NCI-H524 (cell line): Measurements from ENCODE around the gene OTUD6A.

Experiments
- DNase-seq, 2 experiments: peaks; one replicate each; lab custom pipeline; 2025; lab: John Stamatoyannopoulos, UW

Gene OTUD6A

DNA sequence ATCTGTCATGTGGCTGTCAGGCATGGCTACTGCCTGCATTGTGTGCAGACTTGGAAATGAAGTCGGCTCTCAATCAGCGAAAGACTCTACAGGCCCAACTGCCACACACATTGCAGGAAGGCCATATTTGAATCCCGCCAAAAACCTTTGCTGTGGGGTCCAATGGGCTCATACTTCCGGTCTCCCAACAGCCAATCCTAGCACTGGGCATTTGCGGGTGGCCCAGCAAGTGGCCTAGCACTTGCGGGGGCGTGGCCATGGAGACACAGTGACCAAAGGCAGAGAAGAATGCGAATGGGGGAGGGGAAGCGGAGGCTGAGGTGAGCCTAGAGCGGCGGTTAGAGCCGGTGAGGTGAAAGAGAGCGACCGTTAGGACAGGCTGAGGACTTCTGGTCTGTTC lies at the start of gene OTUD6A:
Gene OTUD6A (plus strand): TSS at position 382 of the 400 bp plus-strand sequence. CDS start 68 bp downstream, outside the sequence.
- DNase-seq = no peak

DNA sequence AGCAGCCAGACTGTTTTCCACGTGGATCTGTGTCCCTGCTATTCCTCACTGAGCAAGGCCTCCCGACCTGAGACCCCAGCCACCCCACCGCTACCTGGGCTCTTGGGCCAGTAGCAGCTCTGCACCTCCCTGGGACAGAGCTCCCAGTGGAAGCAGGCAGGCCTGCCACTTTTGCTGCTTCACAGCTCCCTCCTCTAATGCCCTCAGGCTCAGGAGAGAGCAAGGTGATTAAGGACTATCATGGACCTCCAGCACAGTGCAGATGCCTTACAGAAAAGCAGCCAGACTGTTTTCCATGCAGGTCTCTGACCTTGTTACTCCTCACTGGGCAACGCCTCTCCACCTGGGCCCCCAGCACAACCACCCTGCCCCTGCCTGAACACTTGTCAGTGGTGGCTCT lies 49.5 kb upstream of the OTUD6A start:
- DNase-seq = no peak

DNA sequence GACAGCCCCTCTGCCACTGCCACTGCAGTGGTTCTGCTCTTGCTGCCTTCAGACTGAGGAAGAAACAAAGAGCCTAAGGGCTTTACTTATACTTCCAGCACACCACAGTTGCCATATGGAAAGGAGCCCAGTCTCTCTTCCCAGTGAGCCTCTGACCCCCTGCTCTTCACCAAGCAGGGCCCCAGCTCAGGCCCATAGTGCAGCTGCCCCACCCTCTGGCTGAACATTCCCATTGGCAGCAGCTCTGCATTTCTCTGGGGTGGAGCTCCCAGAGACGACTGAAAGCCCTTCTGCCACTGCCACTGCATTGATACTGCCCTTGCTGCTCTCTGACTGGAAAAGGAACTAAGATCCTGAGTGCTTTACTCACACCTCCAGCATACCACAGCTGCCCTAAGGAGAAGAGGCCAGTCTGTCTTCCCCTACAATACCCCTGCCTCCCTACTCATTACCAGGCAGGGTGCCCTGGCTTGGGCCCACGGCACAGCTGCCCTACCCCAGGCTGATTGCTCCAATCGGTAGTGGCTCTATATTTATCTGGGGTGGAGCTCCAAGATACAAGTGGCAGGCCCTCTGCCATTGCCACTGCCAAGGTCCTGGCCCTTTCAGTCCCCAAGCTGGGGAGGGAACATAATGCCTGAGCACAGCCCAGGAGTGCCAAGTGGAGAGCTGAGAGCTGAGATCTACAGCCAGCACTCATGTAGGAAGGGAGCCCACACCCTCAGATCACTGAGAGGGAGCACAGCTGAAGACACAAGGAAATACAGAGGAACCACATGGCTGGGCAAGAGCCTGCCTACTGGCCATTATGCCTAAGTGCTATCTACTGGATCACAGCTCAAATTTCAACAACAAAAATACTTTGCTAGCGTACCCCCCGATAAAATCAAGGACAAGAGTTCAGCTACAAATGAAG lies 48.5 kb upstream of the OTUD6A start:
- peak; percentile 24 to 62 for DNase-seq

- DNase-seq = no peak
These were observed 45.7 kb upstream of the OTUD6A start for GRCh38 chrX:70016513-70016912.

DNA sequence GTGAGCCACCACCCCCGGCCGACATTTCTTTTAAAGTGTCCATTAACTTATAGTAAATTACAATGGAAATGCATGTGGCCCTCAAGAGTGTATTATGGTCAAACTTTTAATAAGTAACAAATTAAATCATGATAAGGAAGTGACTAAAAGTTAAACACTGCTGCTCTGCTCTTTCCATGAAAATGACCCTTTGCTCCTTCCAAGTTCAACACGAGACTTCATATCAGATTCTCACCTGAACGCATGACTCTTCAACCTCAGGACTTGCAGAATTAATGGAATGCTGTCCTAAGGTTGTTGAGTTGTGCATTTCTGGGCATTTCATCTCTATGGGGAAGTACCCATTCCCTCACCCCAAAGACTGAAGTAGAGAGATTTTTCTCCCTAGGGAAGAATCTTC lies 39.6 kb upstream of the OTUD6A start:
- DNase-seq = no peak

DNA sequence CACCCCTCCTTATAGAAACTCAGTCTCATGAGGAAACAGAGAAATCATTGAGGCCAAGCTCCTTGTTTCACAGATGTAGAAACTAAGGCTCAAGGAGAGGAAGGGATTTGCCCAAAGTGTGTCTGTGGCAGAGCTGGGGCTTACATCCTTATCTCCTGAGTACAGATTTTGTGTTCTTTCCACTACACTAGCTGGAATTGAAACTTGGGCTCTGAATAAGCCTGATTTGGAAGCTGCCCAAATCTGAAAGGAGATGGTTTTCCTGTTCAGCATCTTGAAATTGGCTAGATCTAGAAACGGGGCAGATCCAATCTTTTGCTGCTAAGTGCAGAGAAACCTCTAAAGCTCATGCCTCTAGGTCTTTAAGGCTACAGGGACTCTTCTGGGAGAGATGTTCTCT lies 36.8 kb upstream of the OTUD6A start:
- no peak for DNase-seq

DNA sequence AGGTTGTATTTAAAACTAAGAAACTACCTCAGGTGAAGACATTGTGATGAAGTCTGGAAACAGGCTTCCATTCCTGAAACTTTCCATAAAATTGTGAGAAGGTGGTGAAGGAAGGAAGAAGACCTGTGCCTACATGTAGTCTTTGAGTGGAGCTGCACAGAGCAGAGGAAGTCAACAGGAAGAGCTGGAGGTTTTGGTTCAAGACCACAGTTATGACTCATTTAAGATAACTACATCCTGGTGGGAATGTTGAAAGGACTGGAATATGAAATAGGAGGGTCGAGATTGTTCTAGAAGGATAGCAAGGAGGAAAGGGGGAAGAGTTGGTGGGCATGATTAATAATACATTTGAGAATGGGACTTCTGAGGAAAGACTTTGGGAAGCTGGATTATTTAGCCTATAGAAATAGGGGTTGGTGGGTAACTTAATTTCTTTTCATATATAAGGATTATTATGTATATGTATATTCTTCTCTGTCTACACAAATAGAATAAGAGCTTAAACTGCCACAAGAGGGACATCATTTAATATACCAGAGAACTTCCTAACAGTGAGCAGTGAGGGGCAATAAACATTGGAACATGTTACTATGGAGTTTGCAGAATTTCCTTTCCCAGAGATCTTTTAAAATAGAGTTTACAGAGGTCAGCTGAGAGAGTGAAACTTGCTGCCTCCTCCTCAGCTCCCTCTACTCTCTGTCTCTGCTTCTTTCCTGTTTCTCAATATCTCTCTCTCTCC lies 36.0 kb upstream of the OTUD6A start:
- DNase-seq = no peak

DNA sequence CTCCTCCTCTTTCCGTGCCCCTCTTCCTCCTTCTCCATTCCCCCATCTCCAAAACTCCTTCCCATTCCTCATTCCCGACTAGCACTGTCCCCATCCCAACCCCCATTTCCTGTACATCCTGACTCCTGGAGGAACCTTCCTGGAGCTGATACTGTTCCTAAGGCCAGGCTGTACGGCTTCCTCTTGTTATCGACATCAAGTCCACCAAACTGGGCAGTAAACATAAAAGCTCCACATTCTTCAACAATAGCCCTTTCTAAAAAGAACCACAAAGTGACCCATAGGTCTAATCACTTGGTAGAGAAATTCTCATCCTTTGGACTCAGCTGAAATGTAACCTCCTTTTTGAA lies 35.4 kb upstream of the OTUD6A start:
- DNase-seq = no peak

GRCh38 chrX:70029863-70030262 lies 32.4 kb upstream of the OTUD6A start:
- DNase-seq = peak; percentile 31 to 51

- DNase-seq = peak; percentile 73
These were observed 31.9 kb upstream of the OTUD6A start for GRCh38 chrX:70030301-70030767.

DNA sequence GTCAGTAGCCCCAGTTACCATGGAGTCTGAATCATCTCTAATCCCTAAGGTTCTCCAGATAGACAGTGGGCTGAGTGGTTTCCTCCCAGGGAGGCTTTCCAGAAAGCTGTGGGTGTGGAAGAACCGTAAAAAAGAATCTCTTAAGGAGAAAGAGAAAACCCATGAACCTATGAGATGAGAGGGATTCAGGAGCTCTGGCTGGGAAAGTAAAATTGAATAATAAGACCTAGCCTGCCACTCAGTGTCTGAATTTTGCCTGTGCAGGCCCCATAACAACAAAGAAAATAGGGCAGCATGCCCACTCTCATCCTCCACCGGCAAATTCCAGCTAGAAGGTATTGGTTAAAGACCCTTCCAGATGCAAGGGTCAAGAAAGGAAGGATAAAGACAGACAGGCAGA lies 29.5 kb upstream of the OTUD6A start:
- DNase-seq = peak in 1 of 2 experiments; percentile 35

DNA sequence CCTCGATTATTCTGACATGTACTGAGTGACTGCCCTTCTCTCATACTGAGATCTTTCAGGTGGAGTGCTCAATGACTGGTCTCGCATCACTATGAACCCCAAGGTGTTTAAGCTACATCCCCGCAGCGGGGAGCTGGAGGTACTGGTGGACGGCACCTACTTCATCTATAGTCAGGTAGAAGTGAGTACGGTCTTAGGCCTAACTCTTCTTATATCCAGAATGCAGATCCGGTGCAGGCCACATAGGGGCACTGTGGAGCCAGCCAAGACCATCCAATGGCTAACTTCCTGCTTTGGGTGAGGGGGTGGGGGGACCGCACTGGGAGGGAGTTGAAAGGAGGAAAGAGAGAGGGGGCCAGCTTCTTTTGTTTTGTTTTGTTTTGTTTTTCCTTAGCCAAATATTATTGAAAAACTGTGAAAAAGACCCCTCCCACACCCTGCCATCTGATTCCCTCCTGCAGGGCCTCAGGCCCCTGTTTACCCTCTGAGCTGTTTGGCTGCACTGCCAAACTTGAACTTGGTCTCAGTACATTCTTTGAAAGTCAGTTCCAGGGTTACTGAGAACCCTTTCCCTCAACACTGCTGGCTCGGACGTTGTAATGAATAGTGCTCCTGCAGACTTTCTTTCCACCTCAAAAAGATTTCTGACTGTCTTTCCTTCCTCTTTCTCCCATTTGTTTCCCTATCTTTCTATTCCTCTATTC lies 28.8 kb upstream of the OTUD6A start:
- DNase-seq = peak in 1 of 2 experiments; percentile 60

DNA sequence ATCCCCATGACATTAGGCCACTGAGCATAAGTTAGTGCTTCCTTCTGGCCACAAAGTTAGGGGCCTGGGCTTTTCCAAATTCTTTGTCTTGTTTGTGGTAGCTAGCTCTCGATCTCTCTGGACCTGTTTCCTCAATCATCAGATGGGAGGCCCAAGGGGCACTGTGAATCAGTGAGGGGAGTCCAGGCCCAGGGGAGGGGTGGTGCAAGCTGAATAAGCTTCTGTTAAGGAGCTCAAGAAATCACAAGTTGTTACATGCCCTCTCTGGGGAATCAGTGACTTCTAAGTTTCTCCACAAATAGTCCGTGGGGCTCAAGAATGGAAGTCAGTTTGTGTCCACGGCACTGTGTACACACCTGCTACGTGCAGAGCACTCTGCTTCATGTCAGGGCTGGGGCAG lies 27.6 kb upstream of the OTUD6A start:
- DNase-seq = no peak

GRCh38 chrX:70038515-70038914 lies 23.7 kb upstream of the OTUD6A start:
- no peak for DNase-seq

GRCh38 chrX:70038951-70039350 lies 23.3 kb upstream of the OTUD6A start:
- peak in 1 of 2 experiments; percentile 9 for DNase-seq

GRCh38 chrX:70039758-70040157 lies 22.5 kb upstream of the OTUD6A start:
- no peak for DNase-seq

GRCh38 chrX:70041993-70042392 lies 20.3 kb upstream of the OTUD6A start:
- DNase-seq = no peak

DNA sequence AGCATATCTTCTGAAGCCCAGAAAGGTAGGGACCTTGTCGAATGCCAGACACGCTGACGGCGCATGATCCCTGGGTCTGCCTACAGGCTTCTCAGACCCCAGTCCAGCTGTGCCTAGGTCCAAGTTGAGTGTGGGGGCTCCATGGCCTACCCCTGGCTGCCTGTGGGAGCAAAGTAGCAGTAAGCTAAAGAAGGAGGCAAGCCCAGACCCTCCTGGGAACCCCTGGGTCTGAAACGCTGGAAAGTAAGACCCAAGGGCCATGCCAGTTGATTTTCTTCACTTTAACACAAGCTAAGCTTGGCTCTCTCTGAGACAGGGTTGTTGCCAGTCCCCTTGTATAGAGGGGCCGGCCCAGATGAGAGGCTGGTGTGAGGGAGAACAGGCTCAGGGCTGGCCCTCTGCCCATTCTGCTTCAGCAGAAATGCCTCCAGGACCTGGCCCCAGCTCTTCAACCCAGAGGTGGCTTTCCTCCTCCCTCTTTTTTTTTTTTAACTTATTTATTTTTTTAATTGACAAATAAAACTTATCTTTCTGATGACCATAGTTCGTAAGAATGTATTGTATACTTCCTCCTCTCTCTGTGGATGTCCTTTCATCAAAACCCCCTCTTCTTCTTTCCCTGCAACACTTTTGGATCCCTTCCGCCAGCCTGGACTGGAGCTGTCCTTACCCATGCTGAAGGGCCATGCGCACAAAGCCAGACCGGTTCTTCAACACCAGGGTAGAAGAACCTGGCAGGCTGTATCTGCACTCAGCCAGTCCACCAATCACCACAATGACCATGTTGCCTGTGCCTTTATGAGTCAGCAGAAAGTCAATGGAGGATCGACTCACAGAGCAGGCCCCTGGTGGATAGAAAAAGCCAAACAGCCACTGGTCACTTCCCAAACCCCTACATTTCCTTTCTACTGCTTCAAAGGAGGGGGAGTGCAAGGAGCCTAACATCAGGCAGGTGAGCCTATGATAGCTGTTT lies 19.6 kb upstream of the OTUD6A start:
- no peak for DNase-seq

DNA sequence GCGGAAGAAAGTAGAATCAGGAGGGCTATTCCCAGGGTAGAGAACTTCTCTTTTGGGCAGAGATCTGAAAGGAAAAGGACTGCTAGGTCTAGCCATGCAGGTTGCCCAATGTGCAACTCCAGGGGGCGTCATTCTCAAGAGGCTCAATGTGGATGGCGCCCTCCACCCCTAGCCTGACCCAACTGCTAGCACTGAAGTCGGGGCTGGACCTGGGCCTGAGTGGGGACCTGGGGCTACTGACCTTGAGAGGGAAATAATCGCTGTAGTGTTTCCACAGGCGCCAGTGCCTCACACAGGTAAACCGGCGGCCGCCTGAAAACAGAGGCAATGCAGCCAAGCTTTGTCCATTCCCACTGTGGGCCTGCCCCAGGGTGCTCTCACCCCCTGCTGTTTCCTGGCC lies 18.6 kb upstream of the OTUD6A start:
- DNase-seq = no peak

GRCh38 chrX:70044541-70045245 lies 17.6 kb upstream of the OTUD6A start:
- DNase-seq = no peak

DNA sequence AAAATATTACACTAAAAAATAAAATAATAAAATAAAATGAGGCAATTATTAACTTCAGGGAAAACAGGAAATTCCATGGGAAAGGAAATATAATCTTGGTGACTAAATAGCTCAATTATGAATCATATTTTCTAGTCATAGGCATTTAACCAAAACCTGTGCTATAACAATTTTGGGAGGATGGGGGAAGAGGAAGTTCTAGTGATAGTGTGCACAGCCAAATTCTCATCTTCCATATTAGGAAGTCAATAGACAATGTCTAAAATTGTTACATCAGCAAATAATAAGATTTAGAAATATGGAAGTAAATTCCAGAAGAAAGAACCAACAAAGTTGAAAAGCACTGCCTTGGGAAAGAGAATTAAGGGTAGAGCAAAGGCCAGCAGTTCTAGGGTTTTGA lies 15.3 kb upstream of the OTUD6A start:
- no peak for DNase-seq
